Esophagus muscularis mucosa (tissue), 4 donors: ENCODE results near the gene COPG2. TPM values are rescaled to one million over a fixed set of nuclear protein-coding genes. Genes with fewer than 3 reads are reported as not detected.
"Not testable (repeated sequence)": the region's sequence is repeated elsewhere in the genome, so short reads cannot be mapped to it uniquely, and the experiment has no call there.

Experiments
- DNase-seq: peaks from one replicate; pipeline ENCODE4 v3.0.0-alpha.2; 2017; ENCODE audit errors: extremely low spot score
- H3K27ac ChIP-seq, 4 donors: fragments of 200-600 bp; sonication (generic); replicated peaks in 1 of 4; 1 replicate in 3 of 4; 2 replicates in 1 of 4; pipeline ENCODE4 v1.5.1; 2016 to 2019; ENCODE audit warnings: mild to moderate bottlenecking in 1 of 4
- H3K27me3 ChIP-seq, 4 donors: fragments of 200-600 bp; sonication (generic); one replicate each; pipeline versions ENCODE4 v1.5.1 to v1.6.0; 2016 to 2019
- H3K36me3 ChIP-seq, 4 donors: fragments of 200-600 bp; sonication (generic); one replicate each; pipeline ENCODE4 v1.5.1; 2016 to 2019
- H3K4me1 ChIP-seq, 4 donors: fragments of 200-600 bp; sonication (generic); one replicate each; pipeline ENCODE4 v1.5.1; 2016 to 2019
- H3K4me3 ChIP-seq, 4 donors: fragments of 200-600 bp; sonication (generic); 1 replicate in 2 of 4; 2 replicates in 2 of 4; pipeline ENCODE4 v1.5.1; 2016 to 2019; ENCODE audit warnings: mild to moderate bottlenecking in 4 of 4, moderate library complexity in 1 of 4
- H3K9me3 ChIP-seq, 4 donors: fragments of 200-600 bp; sonication (generic); 1 replicate in 3 of 4; 2 replicates in 1 of 4; pipeline ENCODE4 v1.5.1; 2016 to 2019
- EP300 ChIP-seq: sonication (generic); formaldehyde crosslinking; IDR thresholded peaks from one replicate; pipeline ENCODE4 v1.6.1; 2017; ENCODE audit warnings: antibody characterized with exemption
- POLR2A ChIP-seq: fragments of 450-650 bp; IDR thresholded peaks from one replicate; pipeline ENCODE4 v1.6.1; 2017; ENCODE audit warnings: antibody characterized with exemption, moderate library complexity, mild to moderate bottlenecking, low read depth
- POLR2AphosphoS5 ChIP-seq, 2 donors: sonication (generic); formaldehyde crosslinking; IDR thresholded peaks; one replicate each; pipeline ENCODE4 v1.6.1; 2017; ENCODE audit warnings: antibody characterized with exemption in 2 of 2
- WGBS: methylation state at CpG from one replicate; pipeline ENCODE4 v1.1.5; 2018; 5-methylcytosine and 5-hydroxymethylcytosine counted together
- intact Hi-C: fragments of 100-400 bp; cut with DNase I; formaldehyde crosslinking; loops from one replicate; pipeline ENCODE4 v1.15.1; 2023
- total RNA-seq, 4 donors: library from RNA; depleted of rRNA; stranded (reverse); fragments of >200 nt; gene quantifications; one replicate each; pipeline versions ENCODE4 v1.1.0 to v1.2.1, GENCODE V29; 2016
- TF ChIP-seq, protein P1 (sequence below), 3 experiments: fragments of 200-600 bp in 2 of 3; fragments of 450-650 bp in 1 of 3; sonication (generic) in 2 of 3; IDR thresholded peaks; one replicate each; pipeline ENCODE4 v1.5.1; 2017 to 2019; ENCODE audit warnings: antibody characterized with exemption in 3 of 3, mild to moderate bottlenecking in 2 of 3, moderate library complexity in 1 of 3

COPG2 gene
- total RNA-seq, 4 donors from 2014 or later: 9.6 to 11.9 (median 10.7) TPM

- Histone ChIP-seq H3K4me3 (no peak overlapping the region), H3K9me3 (no peaks in the 10 kb centered on the region), H3K36me3 (peaks cover 0 to 3% (median 0%) of the 10 kb centered on the region in 4 donors), H3K4me1 (no peaks in the 10 kb centered on the region), H3K27ac (no peak overlapping the region), H3K27me3 (no peaks in the 10 kb centered on the region)
- TF ChIP-seq POLR2AphosphoS5 (IDR thresholded peaks at IDR 0.05) (no peak), EP300 (no peak), POLR2A (no peak)
- TF ChIP-seq, protein P1, sequence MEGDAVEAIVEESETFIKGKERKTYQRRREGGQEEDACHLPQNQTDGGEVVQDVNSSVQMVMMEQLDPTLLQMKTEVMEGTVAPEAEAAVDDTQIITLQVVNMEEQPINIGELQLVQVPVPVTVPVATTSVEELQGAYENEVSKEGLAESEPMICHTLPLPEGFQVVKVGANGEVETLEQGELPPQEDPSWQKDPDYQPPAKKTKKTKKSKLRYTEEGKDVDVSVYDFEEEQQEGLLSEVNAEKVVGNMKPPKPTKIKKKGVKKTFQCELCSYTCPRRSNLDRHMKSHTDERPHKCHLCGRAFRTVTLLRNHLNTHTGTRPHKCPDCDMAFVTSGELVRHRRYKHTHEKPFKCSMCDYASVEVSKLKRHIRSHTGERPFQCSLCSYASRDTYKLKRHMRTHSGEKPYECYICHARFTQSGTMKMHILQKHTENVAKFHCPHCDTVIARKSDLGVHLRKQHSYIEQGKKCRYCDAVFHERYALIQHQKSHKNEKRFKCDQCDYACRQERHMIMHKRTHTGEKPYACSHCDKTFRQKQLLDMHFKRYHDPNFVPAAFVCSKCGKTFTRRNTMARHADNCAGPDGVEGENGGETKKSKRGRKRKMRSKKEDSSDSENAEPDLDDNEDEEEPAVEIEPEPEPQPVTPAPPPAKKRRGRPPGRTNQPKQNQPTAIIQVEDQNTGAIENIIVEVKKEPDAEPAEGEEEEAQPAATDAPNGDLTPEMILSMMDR (IDR thresholded peaks at IDR 0.05): no peak
- DNase-seq: no peak
- 97% methylated on average over 3 of the region's 3 CpGs for WGBS
- intact Hi-C loops: no loop called here
Observed at GRCh38 chr7:130598056-130598455, 70.5 kb downstream of the COPG2 start.

- intact Hi-C loops: no loop called here
- Histone ChIP-seq H3K27me3 (no peaks in the 10 kb centered on the region), H3K36me3 (no peaks in the 10 kb centered on the region), H3K9me3 (no peaks in the 10 kb centered on the region), H3K4me3 (no peak overlapping the region), H3K4me1 (no peaks in the 10 kb centered on the region), H3K27ac (no peak overlapping the region)
- DNase-seq: no peak
- TF ChIP-seq, protein P1 (IDR thresholded peaks at IDR 0.05): no peak
- TF ChIP-seq POLR2A (no peak), POLR2AphosphoS5 (IDR thresholded peaks at IDR 0.05) (no peak), EP300 (no peak)
- WGBS: 97% methylated on average over 4 of the region's 4 CpGs
Observed at GRCh38 chr7:130595986-130596385, 72.6 kb downstream of the COPG2 start.

DNA sequence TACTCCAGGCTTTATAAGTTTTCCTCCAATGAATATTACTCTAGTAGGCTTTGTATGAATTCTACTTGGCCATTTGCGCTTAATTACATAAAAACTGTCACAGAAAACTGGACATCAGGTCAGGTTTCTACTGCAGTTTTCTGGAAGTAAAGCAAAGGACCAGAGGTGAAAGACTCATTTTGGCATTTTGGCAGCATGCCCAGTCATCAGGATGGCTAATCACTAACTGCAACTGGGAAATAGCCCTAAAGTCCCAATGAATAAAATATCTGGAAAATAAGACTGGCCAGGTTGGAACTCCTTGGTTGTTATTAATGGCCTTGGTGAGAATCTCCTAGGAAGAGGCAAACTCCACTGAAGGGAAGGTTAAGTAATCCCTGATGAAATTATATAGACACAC is 75.5 kb downstream of the COPG2 start:
- 95% methylated on average over 1 of the region's 1 CpG for WGBS
- no peak for DNase-seq
- H3K27me3 ChIP-seq: no peaks in the 10 kb centered on the region
- no peak overlapping the region for H3K27ac ChIP-seq
- intact Hi-C loops: no loop called here
- H3K36me3 ChIP-seq: no peaks in the 10 kb centered on the region
- TF ChIP-seq POLR2AphosphoS5 (IDR thresholded peaks at IDR 0.05) (no peak), POLR2A (no peak), EP300 (no peak)
- TF ChIP-seq, protein P1 (IDR thresholded peaks at IDR 0.05): no peak
- no peaks in the 10 kb centered on the region for H3K9me3 ChIP-seq
- H3K4me3 ChIP-seq: no peak overlapping the region
- no peaks in the 10 kb centered on the region for H3K4me1 ChIP-seq

DNA sequence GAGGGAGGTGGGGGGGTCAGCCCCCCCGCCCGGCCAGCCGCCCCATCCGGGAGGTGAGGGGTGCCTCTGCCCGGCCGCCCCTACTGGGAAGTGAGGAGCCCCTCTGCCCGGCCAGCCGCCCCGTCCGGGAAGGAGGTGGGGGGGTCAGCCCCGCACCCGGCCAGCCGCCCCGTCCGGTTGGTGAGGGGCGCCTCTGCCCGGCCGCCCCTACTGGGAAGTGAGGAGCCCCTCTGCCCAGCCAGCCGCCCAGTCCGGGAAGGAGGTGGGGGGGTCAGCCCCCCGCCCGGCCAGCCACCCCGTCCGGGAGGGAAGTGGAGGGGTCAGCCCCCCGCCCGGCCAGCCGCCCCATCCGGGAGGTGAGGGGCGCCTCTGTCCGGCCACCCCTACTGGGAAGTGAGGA is 77.1 kb downstream of the COPG2 start:
- H3K4me1 ChIP-seq, H3K27ac ChIP-seq, H3K9me3 ChIP-seq, intact Hi-C loops, H3K36me3 ChIP-seq, H3K27me3 ChIP-seq, H3K4me3 ChIP-seq, DNase-seq: not testable (repeated sequence)
- WGBS: no CpG with 5 or more reads among the region's 30 CpGs

GRCh38 chr7:130585932-130586331 is 82.6 kb downstream of the COPG2 start:
- DNase-seq, H3K36me3 ChIP-seq, H3K4me1 ChIP-seq, H3K9me3 ChIP-seq, intact Hi-C loops, H3K27ac ChIP-seq, H3K4me3 ChIP-seq, H3K27me3 ChIP-seq: not testable (repeated sequence)
- 92% methylated on average over 2 of the region's 2 CpGs for WGBS

- 98% methylated on average over 3 of the region's 3 CpGs for WGBS
- H3K27ac ChIP-seq, H3K36me3 ChIP-seq, H3K27me3 ChIP-seq, H3K4me1 ChIP-seq, intact Hi-C loops, H3K4me3 ChIP-seq, H3K9me3 ChIP-seq, DNase-seq: not testable (repeated sequence)
Observed at GRCh38 chr7:130575110-130575509, 93.4 kb downstream of the COPG2 start.

- H3K4me1 ChIP-seq, DNase-seq, H3K27me3 ChIP-seq, H3K9me3 ChIP-seq, H3K4me3 ChIP-seq, intact Hi-C loops, H3K36me3 ChIP-seq, H3K27ac ChIP-seq: not testable (repeated sequence)
Observed at GRCh38 chr7:130570144-130570543, 98.4 kb downstream of the COPG2 start.
